ENCODE measurements around the gene FEM1B.

GRCh38 chr15:68319997-68320396 is 42.5 kb downstream of the FEM1B start:
- TF ChIP-seq CTCF (conservative IDR thresholded peaks at IDR 0.05; ENCODE audit: low read depth, low read length) (no peak), EZH2 (IDR thresholded peaks at IDR 0.05; ENCODE audit: low read length, unreplicated experiment) (no peak), EZH2phosphoT487 (IDR thresholded peaks at IDR 0.05; ENCODE audit: borderline replicate concordance, low read length) (no peak)

Data from PC-3 (cell line).